PFSK-1 (cell line): ENCODE data around the gene FUT4.

Source experiments
- FOXP2 ChIP-seq: optimal IDR thresholded peaks from 2 replicates; pipeline ENCODE3; 2011; ENCODE audit warnings: borderline replicate concordance, control low read depth, inconsistent platforms; ENCODE audit not compliant: insufficient read depth; ENCODE audit errors: extremely low read length, extremely low read depth
- POLR2AphosphoS5 ChIP-seq: IDR thresholded peaks from 2 replicates; pipeline ENCODE4 v1.6.1; 2012; ENCODE audit warnings: low read depth, mild to moderate bottlenecking, control low read depth, low read length, moderate library complexity
- REST ChIP-seq, 2 experiments: IDR thresholded peaks; 2 replicates each; pipeline versions ENCODE4 v1.6.1 to v1.8.0; 2011 to 2012; ENCODE audit warnings: low read depth in 2 of 2, low read length in 2 of 2, control low read depth in 1 of 2, inconsistent platforms in 1 of 2, mild to moderate bottlenecking in 1 of 2, moderate library complexity in 1 of 2; ENCODE audit not compliant: insufficient read depth in 1 of 2
- SIN3A ChIP-seq: IDR thresholded peaks from 2 replicates; pipeline ENCODE4 v1.6.1; 2012; ENCODE audit warnings: mild to moderate bottlenecking, low read length, moderate library complexity, borderline replicate concordance; ENCODE audit not compliant: insufficient read depth
- TAF1 ChIP-seq: IDR thresholded peaks from 2 replicates; pipeline ENCODE4 v1.6.1; 2012; ENCODE audit warnings: low read length, control low read depth, borderline replicate concordance; ENCODE audit not compliant: insufficient read depth

Gene FUT4

GRCh38 chr11:94525546-94526324 is 18.0 kb upstream of the FUT4 start:
- no peak for TF ChIP-seq SIN3A
- no peak for TF ChIP-seq POLR2AphosphoS5
- TF ChIP-seq FOXP2: no peak
- TF ChIP-seq TAF1: no peak
- no peak for TF ChIP-seq REST (IDR thresholded peaks at IDR 0.05; ENCODE audit: insufficient read depth in 1 of 2, low read depth in 2 of 2, low read length in 2 of 2)

GRCh38 chr11:94526645-94527438 is 16.9 kb upstream of the FUT4 start:
- TF ChIP-seq POLR2AphosphoS5 (no peak), FOXP2 (no peak), REST (IDR thresholded peaks at IDR 0.05; ENCODE audit: insufficient read depth in 1 of 2, low read depth in 2 of 2, low read length in 2 of 2) (no peak), SIN3A (no peak), TAF1 (no peak)

- no peak for TF ChIP-seq SIN3A
These were observed 15.2 kb upstream of the FUT4 start for GRCh38 chr11:94528551-94528950.

- TF ChIP-seq POLR2AphosphoS5 (no peak), TAF1 (no peak), REST (IDR thresholded peaks at IDR 0.05; ENCODE audit: insufficient read depth in 1 of 2, low read depth in 2 of 2, low read length in 2 of 2) (no peak)
These were observed 11.5 kb upstream of the FUT4 start for GRCh38 chr11:94532211-94532610.

- TF ChIP-seq FOXP2: no peak
- no peak for TF ChIP-seq SIN3A
These were observed 10.5 kb upstream of the FUT4 start for GRCh38 chr11:94533206-94533605.

- TF ChIP-seq POLR2AphosphoS5 (no peak), SIN3A (no peak), TAF1 (no peak), FOXP2 (no peak), REST (IDR thresholded peaks at IDR 0.05; ENCODE audit: insufficient read depth in 1 of 2, low read depth in 2 of 2, low read length in 2 of 2) (no peak)
These were observed 9.8 kb upstream of the FUT4 start for GRCh38 chr11:94533696-94534630.
